ENCODE results near the gene TAF4B. TPM values are rescaled to one million over a fixed set of nuclear protein-coding genes. Genes with fewer than 3 reads are reported as not detected.

TAF4B gene
- total and polyA plus RNA-seq, 7 donors: 0.46 to 10.9 (median 6.4) TPM

- H3K36me3 ChIP-seq: peaks cover 0 to 14% (median 1%) of the 10 kb centered on the region in 4 donors
- H3K27ac ChIP-seq: no peak overlapping the region
- TF ChIP-seq EP300 (IDR thresholded peaks at IDR 0.05): no peak
- TF ChIP-seq, protein P1, sequence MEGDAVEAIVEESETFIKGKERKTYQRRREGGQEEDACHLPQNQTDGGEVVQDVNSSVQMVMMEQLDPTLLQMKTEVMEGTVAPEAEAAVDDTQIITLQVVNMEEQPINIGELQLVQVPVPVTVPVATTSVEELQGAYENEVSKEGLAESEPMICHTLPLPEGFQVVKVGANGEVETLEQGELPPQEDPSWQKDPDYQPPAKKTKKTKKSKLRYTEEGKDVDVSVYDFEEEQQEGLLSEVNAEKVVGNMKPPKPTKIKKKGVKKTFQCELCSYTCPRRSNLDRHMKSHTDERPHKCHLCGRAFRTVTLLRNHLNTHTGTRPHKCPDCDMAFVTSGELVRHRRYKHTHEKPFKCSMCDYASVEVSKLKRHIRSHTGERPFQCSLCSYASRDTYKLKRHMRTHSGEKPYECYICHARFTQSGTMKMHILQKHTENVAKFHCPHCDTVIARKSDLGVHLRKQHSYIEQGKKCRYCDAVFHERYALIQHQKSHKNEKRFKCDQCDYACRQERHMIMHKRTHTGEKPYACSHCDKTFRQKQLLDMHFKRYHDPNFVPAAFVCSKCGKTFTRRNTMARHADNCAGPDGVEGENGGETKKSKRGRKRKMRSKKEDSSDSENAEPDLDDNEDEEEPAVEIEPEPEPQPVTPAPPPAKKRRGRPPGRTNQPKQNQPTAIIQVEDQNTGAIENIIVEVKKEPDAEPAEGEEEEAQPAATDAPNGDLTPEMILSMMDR (IDR thresholded peaks at IDR 0.05): no peak
- no peak for TF ChIP-seq POLR2AphosphoS5 (IDR thresholded peaks at IDR 0.05)
- no peak for TF ChIP-seq POLR2A (IDR thresholded peaks at IDR 0.05)
- DNase-seq: no peak
- intact Hi-C loops (cut with DNase I): no loop called here
- no peaks in the 10 kb centered on the region for H3K9me3 ChIP-seq
- no peak overlapping the region for H3K4me3 ChIP-seq
- 94 to 95% methylated on average over 4 of the region's 4 CpGs for WGBS, 2 donors
- H3K4me1 ChIP-seq: no peaks in the 10 kb centered on the region
- no peaks in the 10 kb centered on the region for H3K27me3 ChIP-seq
Observed at GRCh38 chr18:26268454-26268853, 42.2 kb downstream of the TAF4B start.

DNA sequence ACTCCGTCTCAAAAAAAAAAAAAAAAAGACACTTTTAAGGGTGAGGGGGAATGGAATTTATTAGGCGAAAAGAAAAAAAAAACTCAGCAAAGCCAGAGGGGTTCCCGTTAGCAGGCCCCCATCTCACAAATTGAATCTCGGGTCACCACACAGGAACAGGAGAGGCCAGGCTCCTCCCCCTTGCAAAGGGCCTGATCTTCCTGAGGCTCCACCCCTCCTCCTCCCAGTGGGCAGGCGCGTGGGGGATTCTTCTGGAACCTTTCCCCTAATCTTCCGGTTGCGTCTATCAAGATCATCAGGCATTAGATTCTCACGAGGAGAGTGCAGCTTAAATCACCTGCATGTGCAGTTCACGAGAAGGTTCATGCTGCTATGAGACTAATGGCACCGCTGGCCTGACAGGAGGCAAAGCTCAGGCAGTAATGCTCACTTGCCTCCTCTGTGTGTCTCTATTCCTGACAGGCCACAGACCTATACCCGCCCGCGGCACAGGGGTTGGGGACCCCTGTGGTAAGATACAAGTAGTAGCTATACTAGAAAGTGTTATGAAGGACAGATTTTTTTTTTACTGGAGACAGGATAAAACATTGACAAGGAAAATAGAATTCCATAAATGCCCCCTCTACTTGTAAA lies 45.8 kb downstream of the TAF4B start:
- DNase-seq: no peak
- Histone ChIP-seq H3K4me3 (no peak overlapping the region), H3K27ac (no peak overlapping the region), H3K36me3 (peaks cover 0 to 25% (median 1%) of the 10 kb centered on the region in 4 donors), H3K9me3 (no peaks in the 10 kb centered on the region), H3K27me3 (no peaks in the 10 kb centered on the region), H3K4me1 (no peaks in the 10 kb centered on the region)
- intact Hi-C loops (cut with DNase I): no loop called here
- TF ChIP-seq POLR2AphosphoS5 (IDR thresholded peaks at IDR 0.05): no peak
- TF ChIP-seq EP300 (IDR thresholded peaks at IDR 0.05): no peak
- TF ChIP-seq, protein P1 (IDR thresholded peaks at IDR 0.05): no peak
- WGBS, 2 donors: 94 to 96% methylated on average over 14 of the region's 14 CpGs

- no peak overlapping the region for H3K27ac ChIP-seq
- TF ChIP-seq EP300 (IDR thresholded peaks at IDR 0.05): no peak
- intact Hi-C loops (cut with DNase I): no loop called here
- DNase-seq: no peak
- H3K9me3 ChIP-seq: peaks cover 0 to 3% (median 0%) of the 10 kb centered on the region in 4 donors
- no peaks in the 10 kb centered on the region for H3K27me3 ChIP-seq
- no peaks in the 10 kb centered on the region for H3K4me1 ChIP-seq
- no peak overlapping the region for H3K4me3 ChIP-seq
- 88 to 92% methylated on average over 3 of the region's 3 CpGs for whole genome bisulfite sequencing, 2 donors
- H3K36me3 ChIP-seq: peaks cover 0 to 20% (median 0%) of the 10 kb centered on the region in 4 donors
Observed at GRCh38 chr18:26277374-26277773, 51.1 kb downstream of the TAF4B start.

DNA sequence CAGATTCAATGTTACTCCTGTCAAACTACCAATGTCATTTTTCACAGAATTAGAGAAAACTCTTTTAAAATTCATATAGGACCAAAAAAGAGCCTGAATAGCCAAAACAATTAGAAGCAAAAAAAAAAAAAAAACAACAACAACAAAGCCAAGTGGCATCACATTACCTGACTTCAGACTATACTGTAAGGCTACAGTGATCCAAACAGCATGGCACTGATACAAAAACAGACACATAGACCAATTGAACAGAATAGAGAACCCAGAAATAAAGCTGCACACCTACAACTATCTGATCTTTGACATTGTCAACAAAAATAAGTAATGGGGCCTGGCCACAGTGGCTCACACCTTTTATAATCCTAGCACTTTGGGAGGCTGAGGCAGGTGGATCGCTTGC lies 53.2 kb downstream of the TAF4B start:
- Histone ChIP-seq H3K27me3 (no peaks in the 10 kb centered on the region), H3K36me3 (peaks cover 0 to 32% (median 0%) of the 10 kb centered on the region in 4 donors), H3K27ac (no peak overlapping the region), H3K9me3 (peaks cover 0 to 3% (median 0%) of the 10 kb centered on the region in 4 donors), H3K4me1 (no peaks in the 10 kb centered on the region), H3K4me3 (no peak overlapping the region)
- 94 to 98% methylated on average over 1 of the region's 1 CpG for WGBS, 2 donors
- DNase-seq: no peak
- TF ChIP-seq POLR2A (IDR thresholded peaks at IDR 0.05) (no peak), EP300 (IDR thresholded peaks at IDR 0.05) (no peak), POLR2AphosphoS5 (IDR thresholded peaks at IDR 0.05) (no peak)
- TF ChIP-seq, protein P1 (IDR thresholded peaks at IDR 0.05): no peak
- intact Hi-C loops (cut with DNase I): no loop called here

GRCh38 chr18:26286008-26286407 lies 59.8 kb downstream of the TAF4B start:
- WGBS, 2 donors: 55 to 77% methylated on average over 1 of the region's 1 CpG
- Histone ChIP-seq H3K27me3 (no peaks in the 10 kb centered on the region), H3K4me3 (no peak overlapping the region), H3K4me1 (no peaks in the 10 kb centered on the region), H3K36me3 (peaks cover 0 to 32% (median 0%) of the 10 kb centered on the region in 4 donors), H3K9me3 (no peaks in the 10 kb centered on the region), H3K27ac (no peak overlapping the region)
- no peak for DNase-seq
- intact Hi-C loops (cut with DNase I): no loop called here
- TF ChIP-seq POLR2A (IDR thresholded peaks at IDR 0.05) (no peak), POLR2AphosphoS5 (IDR thresholded peaks at IDR 0.05) (no peak), EP300 (IDR thresholded peaks at IDR 0.05) (no peak)
- TF ChIP-seq, protein P1 (IDR thresholded peaks at IDR 0.05): no peak

Data from sigmoid colon (tissue), 7 donors.